ENCODE data around the gene CNTN4. TPM values are rescaled to one million over a fixed set of nuclear protein-coding genes. Genes with fewer than 3 reads are reported as not detected.

The CNTN4 gene
- total RNA-seq, 1 experiment from 2014 or later = 51.3 TPM

GRCh38 chr3:2456788-2457187 lies 358.1 kb downstream of the CNTN4 start:
- CTCF ChIA-PET = no interaction called here

GRCh38 chr3:2458816-2459215 lies 360.1 kb downstream of the CNTN4 start:
- H3K4me3 Mint-ChIP-seq (ENCODE audit: unreplicated experiment) = no peak overlapping the region
- no peak overlapping the region for H3K4me3 ChIP-seq (ENCODE audit: low read depth, low read length)
- CTCF ChIA-PET = no interaction called here
- intact Hi-C loops (cut with micrococcal nuclease; ENCODE audit: unreplicated experiment) = no loop called here
- TF ChIP-seq, protein P1, sequence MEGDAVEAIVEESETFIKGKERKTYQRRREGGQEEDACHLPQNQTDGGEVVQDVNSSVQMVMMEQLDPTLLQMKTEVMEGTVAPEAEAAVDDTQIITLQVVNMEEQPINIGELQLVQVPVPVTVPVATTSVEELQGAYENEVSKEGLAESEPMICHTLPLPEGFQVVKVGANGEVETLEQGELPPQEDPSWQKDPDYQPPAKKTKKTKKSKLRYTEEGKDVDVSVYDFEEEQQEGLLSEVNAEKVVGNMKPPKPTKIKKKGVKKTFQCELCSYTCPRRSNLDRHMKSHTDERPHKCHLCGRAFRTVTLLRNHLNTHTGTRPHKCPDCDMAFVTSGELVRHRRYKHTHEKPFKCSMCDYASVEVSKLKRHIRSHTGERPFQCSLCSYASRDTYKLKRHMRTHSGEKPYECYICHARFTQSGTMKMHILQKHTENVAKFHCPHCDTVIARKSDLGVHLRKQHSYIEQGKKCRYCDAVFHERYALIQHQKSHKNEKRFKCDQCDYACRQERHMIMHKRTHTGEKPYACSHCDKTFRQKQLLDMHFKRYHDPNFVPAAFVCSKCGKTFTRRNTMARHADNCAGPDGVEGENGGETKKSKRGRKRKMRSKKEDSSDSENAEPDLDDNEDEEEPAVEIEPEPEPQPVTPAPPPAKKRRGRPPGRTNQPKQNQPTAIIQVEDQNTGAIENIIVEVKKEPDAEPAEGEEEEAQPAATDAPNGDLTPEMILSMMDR (IDR thresholded peaks at IDR 0.05; ENCODE audit: insufficient read depth in 1 of 2, low read depth in 1 of 2, low read length in 1 of 2, severe bottlenecking in 1 of 2, unreplicated experiment in 1 of 2) = no peak
- no peaks in the 10 kb centered on the region for H3K27me3 Mint-ChIP-seq (ENCODE audit: insufficient read depth, unreplicated experiment)
- H3K36me3 Mint-ChIP-seq (ENCODE audit: insufficient read depth, unreplicated experiment) = no peaks in the 10 kb centered on the region
- no TSS peak for BruUV-seq (replicated peaks)
- no peaks in the 10 kb centered on the region for H3K27me3 ChIP-seq (replicated peaks; ENCODE audit: control insufficient read depth, insufficient read depth, low read length)
- no peak overlapping the region for H3K27ac Mint-ChIP-seq (ENCODE audit: unreplicated experiment)
- POLR2A ChIA-PET = no interaction called here
- H3K9me3 Mint-ChIP-seq (ENCODE audit: unreplicated experiment) = no peaks in the 10 kb centered on the region
- no peaks in the 10 kb centered on the region for H3K9me3 ChIP-seq
- no peak for DNase-seq
- no peaks in the 10 kb centered on the region for H3K4me1 Mint-ChIP-seq (ENCODE audit: low read depth, unreplicated experiment)
- no peaks in the 10 kb centered on the region for H3K36me3 ChIP-seq (ENCODE audit: control insufficient read depth, insufficient read depth, low read length)
- H3K4me1 ChIP-seq = no peaks in the 10 kb centered on the region

More at GRCh38 chr3:2456788-2457187, 358.1 kb downstream of the CNTN4 start:
- intact Hi-C loops (cut with micrococcal nuclease; ENCODE audit: unreplicated experiment) = no loop called here
- no peaks in the 10 kb centered on the region for H3K4me1 ChIP-seq
- no peaks in the 10 kb centered on the region for H3K36me3 Mint-ChIP-seq (ENCODE audit: insufficient read depth, unreplicated experiment)
- no peak overlapping the region for H3K4me3 ChIP-seq (ENCODE audit: low read depth, low read length)
- H3K27me3 Mint-ChIP-seq (ENCODE audit: insufficient read depth, unreplicated experiment) = no peaks in the 10 kb centered on the region
- H3K9me3 Mint-ChIP-seq (ENCODE audit: unreplicated experiment) = no peaks in the 10 kb centered on the region
- H3K4me3 Mint-ChIP-seq (ENCODE audit: unreplicated experiment) = no peak overlapping the region
- no peaks in the 10 kb centered on the region for H3K36me3 ChIP-seq (ENCODE audit: control insufficient read depth, insufficient read depth, low read length)
- no peaks in the 10 kb centered on the region for H3K9me3 ChIP-seq
- POLR2A ChIA-PET = no interaction called here
- BruUV-seq (replicated peaks) = no TSS peak
- no peaks in the 10 kb centered on the region for H3K4me1 Mint-ChIP-seq (ENCODE audit: low read depth, unreplicated experiment)
- H3K27ac Mint-ChIP-seq (ENCODE audit: unreplicated experiment) = no peak overlapping the region
- no peak for DNase-seq
- H3K27me3 ChIP-seq (replicated peaks; ENCODE audit: control insufficient read depth, insufficient read depth, low read length) = no peaks in the 10 kb centered on the region
- TF ChIP-seq, protein P1 (IDR thresholded peaks at IDR 0.05; ENCODE audit: insufficient read depth in 1 of 2, low read depth in 1 of 2, low read length in 1 of 2, severe bottlenecking in 1 of 2, unreplicated experiment in 1 of 2) = no peak

DNA sequence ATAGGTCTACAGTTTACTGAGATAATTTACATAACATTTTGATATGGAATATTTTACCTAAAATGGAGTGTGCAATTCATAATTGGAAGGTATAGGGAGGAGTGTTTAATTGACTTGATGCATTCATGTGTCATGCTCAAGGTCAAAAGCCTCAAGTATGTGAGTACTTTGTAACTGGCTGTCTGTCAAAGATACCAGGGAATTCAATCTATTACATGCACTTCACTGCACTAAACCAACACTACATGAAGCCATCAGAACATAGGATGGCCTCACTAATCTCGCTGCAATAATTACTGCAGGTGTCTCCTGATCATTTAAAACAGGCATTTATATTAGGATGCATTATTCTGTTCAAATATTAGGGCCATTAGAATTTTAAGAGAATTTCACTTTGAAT lies 367.2 kb downstream of the CNTN4 start:
- no peaks in the 10 kb centered on the region for H3K36me3 ChIP-seq (ENCODE audit: control insufficient read depth, insufficient read depth, low read length)
- H3K4me1 Mint-ChIP-seq (ENCODE audit: low read depth, unreplicated experiment) = no peaks in the 10 kb centered on the region
- no peaks in the 10 kb centered on the region for H3K27me3 Mint-ChIP-seq (ENCODE audit: insufficient read depth, unreplicated experiment)
- H3K27me3 ChIP-seq (replicated peaks; ENCODE audit: control insufficient read depth, insufficient read depth, low read length) = no peaks in the 10 kb centered on the region
- H3K4me1 ChIP-seq = no peaks in the 10 kb centered on the region
- H3K27ac Mint-ChIP-seq (ENCODE audit: unreplicated experiment) = no peak overlapping the region
- TF ChIP-seq, protein P1 (IDR thresholded peaks at IDR 0.05; ENCODE audit: insufficient read depth in 1 of 2, low read depth in 1 of 2, low read length in 1 of 2, severe bottlenecking in 1 of 2, unreplicated experiment in 1 of 2) = no peak
- H3K4me3 Mint-ChIP-seq (ENCODE audit: unreplicated experiment) = no peak overlapping the region
- ChIA-PET POLR2A (no interaction called here), CTCF (no interaction called here)
- DNase-seq = no peak
- H3K36me3 Mint-ChIP-seq (ENCODE audit: insufficient read depth, unreplicated experiment) = no peaks in the 10 kb centered on the region
- intact Hi-C loops (cut with micrococcal nuclease; ENCODE audit: unreplicated experiment) = no loop called here
- no peak overlapping the region for H3K4me3 ChIP-seq (ENCODE audit: low read depth, low read length)
- H3K9me3 Mint-ChIP-seq (ENCODE audit: unreplicated experiment) = no peaks in the 10 kb centered on the region
- no TSS peak for BruUV-seq (replicated peaks)
- no peaks in the 10 kb centered on the region for H3K9me3 ChIP-seq
